ENCODE measurements around the gene METTL1. TPM values are rescaled to one million over a fixed set of nuclear protein-coding genes. Genes with fewer than 3 reads are reported as not detected.

METTL1 gene
- total RNA-seq, 2 donors from 2014 or later: 26.1 to 28.7 TPM

- peak within 1 kb of the TSS; percentile 94 for H3K27ac Mint-ChIP-seq
- peak within 1 kb of the TSS; percentile 100 for H3K4me3 Mint-ChIP-seq
- Histone ChIP-seq H3K4me3 (ENCODE audit: low read length) (peak within 1 kb of the TSS; percentile 97), H3K36me3 (ENCODE audit: control insufficient read depth, insufficient read depth, low read length) (peaks cover 32% of the 10 kb centered on the region), H3K9me3 (ENCODE audit: control insufficient read depth, low read length) (no peaks in the 10 kb centered on the region), H3K27ac (ENCODE audit: low read depth, low read length) (peak within 1 kb of the TSS; percentile 51), H3K27me3 (ENCODE audit: control insufficient read depth, insufficient read depth, low read length, poor library complexity, severe bottlenecking) (no peaks in the 10 kb centered on the region), H3K9ac (ENCODE audit: extremely low read depth, low read length, poor library complexity, severe bottlenecking) (peak within 1 kb of the TSS; percentile 76), H3K4me1 (ENCODE audit: control insufficient read depth, insufficient read depth, low read length) (no peaks in the 10 kb centered on the region)
- H3K27me3 Mint-ChIP-seq (ENCODE audit: insufficient read depth): no peaks in the 10 kb centered on the region
- H3K4me1 Mint-ChIP-seq: peaks cover 4% of the 10 kb centered on the region
- peak; percentile 99 for DNase-seq
- peak; percentile 97 for TF ChIP-seq CTCF (conservative IDR thresholded peaks at IDR 0.05)
- no peaks in the 10 kb centered on the region for H3K9me3 Mint-ChIP-seq
- 2 to 3% methylated on average over 42 to 45 of the region's 45 CpGs for WGBS, 2 experiments (ENCODE audit: insufficient coverage in 1 of 2, insufficient read length in 1 of 2)
- H3K36me3 Mint-ChIP-seq (ENCODE audit: low read depth): peaks cover 22% of the 10 kb centered on the region
Observed at GRCh38 chr12:57782608-57783465, 10.9 kb upstream of the METTL1 start, which contains the start of gene TSFM. Gene TSFM (plus strand): TSS chr12:57782787. CDS start chr12:57782802, 15 bp downstream.

- peak overlapping the region; percentile 100 for H3K4me3 Mint-ChIP-seq
- H3K27ac Mint-ChIP-seq: no peak overlapping the region
Observed at GRCh38 chr12:57782243-57782607, 10.3 kb upstream of the METTL1 start.

GRCh38 chr12:57781801-57782200 is 9.9 kb upstream of the METTL1 start:
- Mint-ChIP-seq H3K4me3 (no peak overlapping the region), H3K36me3 (ENCODE audit: low read depth) (peaks cover 15% of the 10 kb centered on the region), H3K27ac (no peak overlapping the region), H3K4me1 (peaks cover 4% of the 10 kb centered on the region), H3K9me3 (no peaks in the 10 kb centered on the region), H3K27me3 (ENCODE audit: insufficient read depth) (no peaks in the 10 kb centered on the region)
- Histone ChIP-seq H3K9ac (ENCODE audit: extremely low read depth, low read length, poor library complexity, severe bottlenecking) (no peak overlapping the region), H3K27me3 (ENCODE audit: control insufficient read depth, insufficient read depth, low read length, poor library complexity, severe bottlenecking) (no peaks in the 10 kb centered on the region), H3K4me3 (ENCODE audit: low read length) (no peak overlapping the region), H3K9me3 (ENCODE audit: control insufficient read depth, low read length) (no peaks in the 10 kb centered on the region), H3K36me3 (ENCODE audit: control insufficient read depth, insufficient read depth, low read length) (peaks cover 23% of the 10 kb centered on the region), H3K4me1 (ENCODE audit: control insufficient read depth, insufficient read depth, low read length) (no peaks in the 10 kb centered on the region), H3K27ac (ENCODE audit: low read depth, low read length) (no peak overlapping the region)
- WGBS, 2 experiments (ENCODE audit: insufficient coverage in 1 of 2, insufficient read length in 1 of 2): 74% methylated on average over 2 of the region's 2 CpGs
- TF ChIP-seq CTCF (conservative IDR thresholded peaks at IDR 0.05): no peak
- no peak for DNase-seq

More at GRCh38 chr12:57782243-57782607, 10.3 kb upstream of the METTL1 start:
- Histone ChIP-seq H3K4me1 (ENCODE audit: control insufficient read depth, insufficient read depth, low read length) (no peaks in the 10 kb centered on the region), H3K36me3 (ENCODE audit: control insufficient read depth, insufficient read depth, low read length) (peaks cover 27% of the 10 kb centered on the region), H3K27ac (ENCODE audit: low read depth, low read length) (no peak overlapping the region), H3K9ac (ENCODE audit: extremely low read depth, low read length, poor library complexity, severe bottlenecking) (no peak overlapping the region), H3K9me3 (ENCODE audit: control insufficient read depth, low read length) (no peaks in the 10 kb centered on the region), H3K4me3 (ENCODE audit: low read length) (peak overlapping the region; percentile 97), H3K27me3 (ENCODE audit: control insufficient read depth, insufficient read depth, low read length, poor library complexity, severe bottlenecking) (no peaks in the 10 kb centered on the region)
- Mint-ChIP-seq H3K27me3 (ENCODE audit: insufficient read depth) (no peaks in the 10 kb centered on the region), H3K9me3 (no peaks in the 10 kb centered on the region), H3K36me3 (ENCODE audit: low read depth) (peaks cover 18% of the 10 kb centered on the region), H3K4me1 (peaks cover 4% of the 10 kb centered on the region)
- no peak for TF ChIP-seq CTCF (conservative IDR thresholded peaks at IDR 0.05)
- DNase-seq: no peak
- 15% methylated on average over 3 of the region's 4 CpGs; no CpG with 5 or more reads in 1 of the 2 experiments for WGBS, 2 experiments (ENCODE audit: insufficient coverage in 1 of 2, insufficient read length in 1 of 2)
